A549 (cell line): ENCODE results near the gene PKN3. TPM values are rescaled to one million over a fixed set of nuclear protein-coding genes. Genes with fewer than 3 reads are reported as not detected.

Experiments used
- ATAC-seq, 2 experiments: fragments of 200-7000 bp in 1 of 2; fragments of >200 bp in 1 of 2; cut with Nextera tagmentation in 1 of 2; cut with Tn5 transposase in 1 of 2; 3 replicates each; pipeline versions ENCODE4 v1.8.0 to v1.9.1; 2018 to 2020; ENCODE audit warnings: mild to moderate bottlenecking in 1 of 2, moderate library complexity in 1 of 2
- CTCF ChIA-PET: fragments of 300-600 bp; sonication (Branson Sonifier 250); formaldehyde crosslinking; extraction: SDS; loops from one replicate; lab custom pipeline; 2021; ENCODE audit warnings: antibody characterized with exemption, inconsistent platforms; lab: Yijun Ruan, JAX
- POLR2A ChIA-PET: fragments of 350-600 bp; formaldehyde crosslinking; extraction: SDS; loops from one replicate; lab custom pipeline; 2021; ENCODE audit warnings: antibody characterized with exemption, inconsistent platforms; lab: Yijun Ruan, JAX
- DNase-seq, 2 experiments: peaks; one replicate each; pipeline versions ENCODE4 v3.0.0 to v3.0.0-alpha.2; 2011 to 2016; ENCODE audit warnings: low read depth in 1 of 2, low spot score in 1 of 2
- FAIRE-seq: peaks from 2 replicates; lab custom pipeline; 2011; peaks lifted over from hg19 to GRCh38; lab: Jason Lieb, UNC
- H3K27ac ChIP-seq, 2 experiments: fragments of >200 bp; sonication (Bioruptor Twin); formaldehyde crosslinking; 3 replicates each; pipeline ENCODE4 v1.5.1; 2016 to 2017
- H3K4me1 ChIP-seq: fragments of >200 bp; sonication (Bioruptor Twin); formaldehyde crosslinking; 3 replicates; pipeline ENCODE4 v1.6.1; 2016
- H3K4me2 ChIP-seq: fragments of >200 bp; sonication (Bioruptor Twin); formaldehyde crosslinking; 3 replicates; pipeline ENCODE4 v1.6.1; 2016
- H3K4me3 ChIP-seq: fragments of >200 bp; sonication (Bioruptor Twin); formaldehyde crosslinking; 3 replicates; pipeline ENCODE4 v1.5.1; 2016
- H3K9me3 ChIP-seq: fragments of >200 bp; sonication (Bioruptor Twin); formaldehyde crosslinking; 3 replicates; pipeline ENCODE4 v1.6.1; 2016
- BCL3 ChIP-seq: fragments of >200 bp; sonication (Bioruptor Twin); formaldehyde crosslinking; IDR thresholded peaks from 3 replicates; pipeline ENCODE4 v1.6.1; 2016
- CBX2 ChIP-seq: fragments of 200-600 bp; sonication (generic); IDR thresholded peaks from 2 replicates; pipeline ENCODE4 v1.6.1; 2016; ENCODE audit warnings: low read depth, mild to moderate bottlenecking, borderline replicate concordance
- CEBPB ChIP-seq, 2 experiments: fragments of >200 bp in 1 of 2; sonication (Bioruptor Twin) in 1 of 2; formaldehyde crosslinking in 1 of 2; IDR thresholded peaks; 2 replicates each; pipeline ENCODE4 v1.6.1; 2012 to 2016
- CHD2 ChIP-seq: fragments of 150-350 bp; IDR thresholded peaks from 2 replicates; pipeline ENCODE4 v1.6.1; 2014; ENCODE audit warnings: low read length; ENCODE audit not compliant: partially characterized antibody
- CHD4 ChIP-seq: fragments of 200-600 bp; sonication (generic); IDR thresholded peaks from 2 replicates; pipeline ENCODE4 v1.6.1; 2016; ENCODE audit warnings: antibody characterized with exemption, mild to moderate bottlenecking, borderline replicate concordance
- EHMT2 ChIP-seq: fragments of 200-600 bp; sonication (generic); IDR thresholded peaks from 2 replicates; pipeline ENCODE4 v1.6.1; 2016; ENCODE audit warnings: antibody characterized with exemption, low read depth, mild to moderate bottlenecking, moderate library complexity
- ESRRA ChIP-seq: fragments of 150-350 bp; IDR thresholded peaks from 2 replicates; pipeline ENCODE4 v1.6.1; 2014; ENCODE audit warnings: mild to moderate bottlenecking, low read length, borderline replicate concordance
- FOSB ChIP-seq: fragments of 250-450 bp; sonication (Bioruptor Pico); IDR thresholded peaks from 2 replicates; pipeline ENCODE4 v1.5.0; 2020; ENCODE audit warnings: mild to moderate bottlenecking, moderate library complexity
- GATA3 ChIP-seq: IDR thresholded peaks from 2 replicates; pipeline ENCODE4 v1.6.1; 2012; ENCODE audit warnings: borderline replicate concordance
- HDAC2 ChIP-seq: fragments of 200-600 bp; sonication (generic); IDR thresholded peaks from 2 replicates; pipeline ENCODE4 v1.6.1; 2016
- JUN ChIP-seq, 2 experiments: fragments of >200 bp; sonication (Bioruptor Twin); formaldehyde crosslinking; IDR thresholded peaks; 2 replicates in 1 of 2; 3 replicates in 1 of 2; pipeline ENCODE4 v1.6.1; 2016 to 2017
- KDM1A ChIP-seq: fragments of 200-600 bp; sonication (generic); IDR thresholded peaks from 2 replicates; pipeline ENCODE4 v1.6.1; 2016; ENCODE audit warnings: low read depth, mild to moderate bottlenecking
- KDM5A ChIP-seq: fragments of 200-600 bp; sonication (generic); IDR thresholded peaks from 2 replicates; pipeline ENCODE4 v1.6.1; 2016; ENCODE audit warnings: antibody characterized with exemption, mild to moderate bottlenecking
- MAX ChIP-seq: IDR thresholded peaks from 2 replicates; pipeline ENCODE4 v1.6.1; 2012
- NPAS2 ChIP-seq: fragments of 250-450 bp; sonication (Bioruptor Pico); IDR thresholded peaks from 2 replicates; pipeline ENCODE4 v1.8.0; 2022; ENCODE audit warnings: mild to moderate bottlenecking, moderate library complexity, borderline replicate concordance
- PHF8 ChIP-seq: fragments of 200-600 bp; sonication (generic); IDR thresholded peaks from 2 replicates; pipeline ENCODE4 v1.6.1; 2016; ENCODE audit warnings: low read depth, mild to moderate bottlenecking, antibody characterized with exemption, moderate library complexity, borderline replicate concordance
- POLR2A ChIP-seq: IDR thresholded peaks from 2 replicates; pipeline ENCODE4 v1.6.1; 2012; ENCODE audit warnings: mild to moderate bottlenecking, low read length
- RAD21 ChIP-seq, 2 experiments: fragments of >200 bp in 1 of 2; sonication (Bioruptor Twin) in 1 of 2; formaldehyde crosslinking in 1 of 2; IDR thresholded peaks in 1 of 2; conservative IDR thresholded peaks in 1 of 2; 2 replicates in 1 of 2; 3 replicates in 1 of 2; pipeline ENCODE4 v1.6.1; 2012 to 2018; ENCODE audit warnings: inconsistent platforms in 1 of 2
- RCOR1 ChIP-seq: fragments of 150-350 bp; IDR thresholded peaks from 2 replicates; pipeline ENCODE4 v1.6.1; 2014; ENCODE audit warnings: antibody characterized with exemption, low read length, low read depth
- RNF2 ChIP-seq: fragments of 200-600 bp; sonication (generic); IDR thresholded peaks from 2 replicates; pipeline ENCODE4 v1.6.1; 2016; ENCODE audit warnings: low read depth, mild to moderate bottlenecking, antibody characterized with exemption, moderate library complexity, borderline replicate concordance
- SMC3 ChIP-seq: fragments of >200 bp; sonication (Bioruptor Twin); formaldehyde crosslinking; IDR thresholded peaks from 3 replicates; pipeline ENCODE4 v1.6.1; 2018; ENCODE audit warnings: inconsistent platforms
- TFCP2L1 ChIP-seq: fragments of 250-450 bp; sonication (Bioruptor Pico); IDR thresholded peaks from 2 replicates; pipeline ENCODE4 v1.5.0; 2021; ENCODE audit warnings: mild to moderate bottlenecking
- TP53 ChIP-seq: fragments of 250-450 bp; sonication (Bioruptor Pico); IDR thresholded peaks from 2 replicates; pipeline ENCODE4 v1.5.0; 2021; ENCODE audit warnings: mild to moderate bottlenecking, moderate library complexity
- ZFP36 ChIP-seq: fragments of 450-650 bp; IDR thresholded peaks from 2 replicates; pipeline ENCODE4 v1.6.1; 2014; ENCODE audit warnings: borderline replicate concordance; ENCODE audit not compliant: partially characterized antibody
- WGBS: methylation state at CpG from one replicate; pipeline ENCODE4 v1.1.6; 2017; ENCODE audit errors: missing lambda C conversion rate; 5-methylcytosine and 5-hydroxymethylcytosine counted together
- polyA plus RNA-seq, 4 experiments: library from polyadenylated mRNA; depleted of rRNA in 3 of 4; stranded (reverse); fragments of >200 nt; fragmentation: RNase III in 1 of 4; extraction: RNeasy Plus Mini Kit Qiagen cat#74134 plus additional on column Dnase treatment in 1 of 4; gene quantifications; 2 replicates in 3 of 4; 3 replicates in 1 of 4; pipeline ENCODE4 v1.2.3, GENCODE V29; 2011 to 2017
- TF ChIP-seq, protein P1 (sequence below): IDR thresholded peaks from 2 replicates; pipeline ENCODE4 v1.6.1; 2012
- TF ChIP-seq, protein P2 (sequence below): fragments of >200 bp; sonication (Bioruptor Twin); formaldehyde crosslinking; IDR thresholded peaks from 3 replicates; pipeline ENCODE4 v1.5.1; 2016
- TF ChIP-seq, protein P3 (sequence below): fragments of 250-450 bp; sonication (Bioruptor Pico); IDR thresholded peaks from 2 replicates; pipeline ENCODE4 v1.5.0; 2020; ENCODE audit warnings: low read depth, mild to moderate bottlenecking, moderate library complexity

Gene PKN3
- polyA plus RNA-seq, 2 of the 4 experiments (the other 2 are of a cell fraction), result 9.0 to 14.1 TPM

DNA sequence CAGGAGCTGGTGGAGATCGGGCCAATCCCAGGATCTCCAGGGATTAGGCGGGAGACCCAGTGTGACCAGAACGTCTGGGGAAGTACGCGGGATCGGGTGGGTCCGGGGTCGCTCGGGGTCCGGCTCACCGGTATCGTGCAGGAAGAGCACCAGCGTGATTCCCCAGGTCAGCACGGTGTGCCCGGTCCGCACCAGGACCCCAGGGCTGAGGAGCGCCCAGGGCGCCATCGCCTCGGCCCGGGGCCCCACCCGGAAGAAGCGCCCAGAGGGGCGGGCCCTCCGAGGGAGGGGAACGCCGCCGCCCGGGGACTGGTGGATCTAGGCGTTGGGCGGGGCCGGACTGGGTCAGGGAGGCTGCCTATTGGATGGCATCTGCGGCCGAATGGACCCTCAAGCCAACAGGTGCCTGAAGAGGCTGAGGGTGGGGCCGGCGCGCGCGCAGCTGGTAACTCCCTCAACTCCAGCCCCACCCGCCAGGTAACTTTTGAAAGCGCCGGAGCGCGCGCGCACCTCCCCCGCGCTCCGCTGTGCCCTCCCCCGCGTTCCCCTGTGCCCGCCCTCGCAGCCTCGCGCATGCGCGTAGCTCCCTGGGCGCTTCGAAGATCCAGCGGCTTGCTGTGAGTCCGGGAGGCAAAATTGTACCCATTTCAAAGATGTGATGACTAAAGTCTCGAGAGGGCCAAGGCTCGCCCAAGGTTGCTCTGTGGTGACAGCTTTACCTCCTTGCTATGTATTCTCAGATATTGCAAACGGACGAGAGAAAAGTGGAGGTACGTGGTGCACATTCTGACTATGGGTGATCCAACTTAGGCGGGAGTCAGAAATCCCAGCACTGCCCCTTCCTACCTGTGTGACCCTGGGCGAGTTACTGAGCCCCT lies 21.8 kb downstream of the PKN3 start, which contains the start of gene ZDHHC12:
Gene ZDHHC12, minus strand, starts transcription at position 262 of the 878 bp plus-strand sequence. Its CDS starts 34 bp downstream, at position 228.
- peak within 1 kb of the TSS; percentile 93 for H3K4me2 ChIP-seq
- ChIA-PET POLR2A (interaction anchor here (0.6 to 1.4 kb wide), 12 partner anchors 9 to 224 kb away, joined by 3 to 11 read pairs (median 4); partner anchors contain the start of genes DOLK, ENDOG, NUP188 and PKN3), CTCF (interaction anchor here (0.8 to 3.4 kb wide), 7 partner anchors 9 to 94 kb away, joined by 3 to 18 read pairs (median 4); partner anchors contain the start of gene ENDOG)
- WGBS, result 2% methylated on average over 21 of the region's 68 CpGs
- H3K27ac ChIP-seq, result peak within 1 kb of the TSS; percentile 85 to 91
- H3K9me3 ChIP-seq, result no peaks in the 10 kb centered on the region
- H3K4me1 ChIP-seq, result peaks cover 14% of the 10 kb centered on the region
- TF ChIP-seq RNF2, result no peak
- TF ChIP-seq KDM1A, result peak; percentile 99
- TF ChIP-seq CHD2, result no peak
- TF ChIP-seq ESRRA, result no peak
- TF ChIP-seq KDM5A, result no peak
- no peak for TF ChIP-seq TP53
- peak; percentile 99 for TF ChIP-seq CHD4
- peak; percentile 37 to 79; a peak in 4 of 5 replicates for TF ChIP-seq JUN (IDR thresholded peaks at IDR 0.05)
- no peak for TF ChIP-seq ZFP36
- TF ChIP-seq TFCP2L1 (CRISPR knock-in tag), result peak; percentile 78; the same call in 1 of the 2 replicates
- TF ChIP-seq POLR2A, result peak; percentile 95
- TF ChIP-seq RCOR1, result peak; percentile 95
- TF ChIP-seq MAX, result peak; percentile 59
- TF ChIP-seq EHMT2, result no peak
- no peak for TF ChIP-seq SMC3
- no peak for TF ChIP-seq CEBPB (IDR thresholded peaks at IDR 0.05)
- TF ChIP-seq FOSB, result peak; percentile 78; the same call in 1 of the 2 replicates
- TF ChIP-seq, protein P1, sequence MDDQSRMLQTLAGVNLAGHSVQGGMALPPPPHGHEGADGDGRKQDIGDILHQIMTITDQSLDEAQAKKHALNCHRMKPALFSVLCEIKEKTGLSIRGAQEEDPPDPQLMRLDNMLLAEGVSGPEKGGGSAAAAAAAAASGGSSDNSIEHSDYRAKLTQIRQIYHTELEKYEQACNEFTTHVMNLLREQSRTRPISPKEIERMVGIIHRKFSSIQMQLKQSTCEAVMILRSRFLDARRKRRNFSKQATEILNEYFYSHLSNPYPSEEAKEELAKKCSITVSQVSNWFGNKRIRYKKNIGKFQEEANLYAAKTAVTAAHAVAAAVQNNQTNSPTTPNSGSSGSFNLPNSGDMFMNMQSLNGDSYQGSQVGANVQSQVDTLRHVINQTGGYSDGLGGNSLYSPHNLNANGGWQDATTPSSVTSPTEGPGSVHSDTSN, result peak; percentile 69; the same call in 1 of the 2 replicates
- TF ChIP-seq CBX2, result no peak
- TF ChIP-seq PHF8, result peak; percentile 74; the same call in 1 of the 2 replicates
- TF ChIP-seq HDAC2, result peak; percentile 92
- no peak; a peak in 1 of 5 replicates for TF ChIP-seq RAD21 (conservative IDR thresholded peaks at IDR 0.05 in 1 of 2, IDR thresholded peaks at IDR 0.05 in 1 of 2)
- TF ChIP-seq NPAS2 (CRISPR knock-in tag), result no peak
- TF ChIP-seq, protein P2, sequence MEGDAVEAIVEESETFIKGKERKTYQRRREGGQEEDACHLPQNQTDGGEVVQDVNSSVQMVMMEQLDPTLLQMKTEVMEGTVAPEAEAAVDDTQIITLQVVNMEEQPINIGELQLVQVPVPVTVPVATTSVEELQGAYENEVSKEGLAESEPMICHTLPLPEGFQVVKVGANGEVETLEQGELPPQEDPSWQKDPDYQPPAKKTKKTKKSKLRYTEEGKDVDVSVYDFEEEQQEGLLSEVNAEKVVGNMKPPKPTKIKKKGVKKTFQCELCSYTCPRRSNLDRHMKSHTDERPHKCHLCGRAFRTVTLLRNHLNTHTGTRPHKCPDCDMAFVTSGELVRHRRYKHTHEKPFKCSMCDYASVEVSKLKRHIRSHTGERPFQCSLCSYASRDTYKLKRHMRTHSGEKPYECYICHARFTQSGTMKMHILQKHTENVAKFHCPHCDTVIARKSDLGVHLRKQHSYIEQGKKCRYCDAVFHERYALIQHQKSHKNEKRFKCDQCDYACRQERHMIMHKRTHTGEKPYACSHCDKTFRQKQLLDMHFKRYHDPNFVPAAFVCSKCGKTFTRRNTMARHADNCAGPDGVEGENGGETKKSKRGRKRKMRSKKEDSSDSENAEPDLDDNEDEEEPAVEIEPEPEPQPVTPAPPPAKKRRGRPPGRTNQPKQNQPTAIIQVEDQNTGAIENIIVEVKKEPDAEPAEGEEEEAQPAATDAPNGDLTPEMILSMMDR, result peak; percentile 18; the same call in 1 of the 3 replicates
- TF ChIP-seq, protein P3, sequence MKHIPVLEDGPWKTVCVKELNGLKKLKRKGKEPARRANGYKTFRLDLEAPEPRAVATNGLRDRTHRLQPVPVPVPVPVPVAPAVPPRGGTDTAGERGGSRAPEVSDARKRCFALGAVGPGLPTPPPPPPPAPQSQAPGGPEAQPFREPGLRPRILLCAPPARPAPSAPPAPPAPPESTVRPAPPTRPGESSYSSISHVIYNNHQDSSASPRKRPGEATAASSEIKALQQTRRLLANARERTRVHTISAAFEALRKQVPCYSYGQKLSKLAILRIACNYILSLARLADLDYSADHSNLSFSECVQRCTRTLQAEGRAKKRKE (CRISPR knock-in tag), result no peak
- peak; percentile 29; the same call in 1 of the 2 replicates for TF ChIP-seq GATA3
- TF ChIP-seq BCL3, result peak; percentile 85; the same call in 2 of the 3 replicates
- FAIRE-seq (no peak), ATAC-seq (peak; percentile 88 to 96), DNase-seq (peak; percentile 99 to 100)
- H3K4me3 ChIP-seq, result peak within 1 kb of the TSS; percentile 81
